Measurements from ENCODE around the gene PDRG1.

GRCh38 chr20:31966991-31967655, 15.3 kb upstream of the PDRG1 start:
- no peak for TF ChIP-seq CTCF (IDR thresholded peaks at IDR 0.05)
- no peak for TF ChIP-seq EZH2 (IDR thresholded peaks at IDR 0.05; ENCODE audit: borderline replicate concordance, insufficient read depth, low read depth, low read length, poor library complexity, severe bottlenecking)
